Measurements from ENCODE around the gene ADGRD1. TPM values are rescaled to one million over a fixed set of nuclear protein-coding genes. Genes with fewer than 3 reads are reported as not detected.
A peak's percentile ranks its signal among the peaks of the same experiment; 100 is the strongest.

Gene ADGRD1
- total RNA-seq, 1 donor from 2014 or later, result 4.0 TPM

GRCh38 chr12:131032082-131032750 is 78.5 kb downstream of the ADGRD1 start:
- no peaks in the 10 kb centered on the region for H3K9me3 Mint-ChIP-seq (ENCODE audit: low read depth)
- no peak overlapping the region for H3K4me3 Mint-ChIP-seq (ENCODE audit: low read depth)
- H3K36me3 Mint-ChIP-seq (ENCODE audit: insufficient read depth), result no peaks in the 10 kb centered on the region
- H3K4me1 Mint-ChIP-seq (ENCODE audit: low read depth), result peaks cover 7% of the 10 kb centered on the region
- H3K27ac Mint-ChIP-seq, result no peak overlapping the region
- DNase-seq (ENCODE audit: low spot score, unreplicated experiment), result no peak
- peaks cover 8% of the 10 kb centered on the region for H3K27me3 Mint-ChIP-seq
- no peak for TF ChIP-seq CTCF (IDR thresholded peaks at IDR 0.05; ENCODE audit: unreplicated experiment)

GRCh38 chr12:131033486-131033885 is 79.8 kb downstream of the ADGRD1 start:
- no peak overlapping the region for H3K27ac Mint-ChIP-seq
- peaks cover 2% of the 10 kb centered on the region for H3K4me1 Mint-ChIP-seq (ENCODE audit: low read depth)
- H3K27me3 Mint-ChIP-seq, result peaks cover 8% of the 10 kb centered on the region
- no peaks in the 10 kb centered on the region for H3K36me3 Mint-ChIP-seq (ENCODE audit: insufficient read depth)
- no peaks in the 10 kb centered on the region for H3K9me3 Mint-ChIP-seq (ENCODE audit: low read depth)
- no peak overlapping the region for H3K4me3 Mint-ChIP-seq (ENCODE audit: low read depth)
- TF ChIP-seq CTCF (IDR thresholded peaks at IDR 0.05; ENCODE audit: unreplicated experiment), result no peak
- DNase-seq (ENCODE audit: low spot score, unreplicated experiment), result no peak

GRCh38 chr12:131033886-131034482 is 80.3 kb downstream of the ADGRD1 start:
- peaks cover 8% of the 10 kb centered on the region for H3K27me3 Mint-ChIP-seq
- H3K27ac Mint-ChIP-seq, result peak overlapping the region; percentile 37
- H3K36me3 Mint-ChIP-seq (ENCODE audit: insufficient read depth), result no peaks in the 10 kb centered on the region
- no peak for TF ChIP-seq CTCF (IDR thresholded peaks at IDR 0.05; ENCODE audit: unreplicated experiment)
- H3K4me3 Mint-ChIP-seq (ENCODE audit: low read depth), result no peak overlapping the region
- H3K4me1 Mint-ChIP-seq (ENCODE audit: low read depth), result no peaks in the 10 kb centered on the region
- DNase-seq (ENCODE audit: low spot score, unreplicated experiment), result no peak
- H3K9me3 Mint-ChIP-seq (ENCODE audit: low read depth), result no peaks in the 10 kb centered on the region

- Mint-ChIP-seq H3K36me3 (ENCODE audit: insufficient read depth) (no peaks in the 10 kb centered on the region), H3K4me3 (ENCODE audit: low read depth) (no peak overlapping the region), H3K27me3 (peaks cover 8% of the 10 kb centered on the region), H3K27ac (no peak overlapping the region), H3K4me1 (ENCODE audit: low read depth) (no peaks in the 10 kb centered on the region), H3K9me3 (ENCODE audit: low read depth) (no peaks in the 10 kb centered on the region)
- DNase-seq (ENCODE audit: low spot score, unreplicated experiment), result no peak
- no peak for TF ChIP-seq CTCF (IDR thresholded peaks at IDR 0.05; ENCODE audit: unreplicated experiment)
These were observed 81.0 kb downstream of the ADGRD1 start for GRCh38 chr12:131034631-131035244.

GRCh38 chr12:131035245-131035681 is 81.6 kb downstream of the ADGRD1 start:
- Mint-ChIP-seq H3K27me3 (peaks cover 8% of the 10 kb centered on the region), H3K4me1 (ENCODE audit: low read depth) (no peaks in the 10 kb centered on the region), H3K9me3 (ENCODE audit: low read depth) (no peaks in the 10 kb centered on the region), H3K27ac (no peak overlapping the region), H3K4me3 (ENCODE audit: low read depth) (no peak overlapping the region), H3K36me3 (ENCODE audit: insufficient read depth) (no peaks in the 10 kb centered on the region)
- DNase-seq (ENCODE audit: low spot score, unreplicated experiment), result no peak
- TF ChIP-seq CTCF (IDR thresholded peaks at IDR 0.05; ENCODE audit: unreplicated experiment), result no peak
